ENCODE data around the gene ASIC3. TPM values are rescaled to one million over a fixed set of nuclear protein-coding genes. Genes with fewer than 3 reads are reported as not detected.

Gene ASIC3
- total RNA-seq, 1 experiment from 2014 or later = 1.5 TPM

DNA sequence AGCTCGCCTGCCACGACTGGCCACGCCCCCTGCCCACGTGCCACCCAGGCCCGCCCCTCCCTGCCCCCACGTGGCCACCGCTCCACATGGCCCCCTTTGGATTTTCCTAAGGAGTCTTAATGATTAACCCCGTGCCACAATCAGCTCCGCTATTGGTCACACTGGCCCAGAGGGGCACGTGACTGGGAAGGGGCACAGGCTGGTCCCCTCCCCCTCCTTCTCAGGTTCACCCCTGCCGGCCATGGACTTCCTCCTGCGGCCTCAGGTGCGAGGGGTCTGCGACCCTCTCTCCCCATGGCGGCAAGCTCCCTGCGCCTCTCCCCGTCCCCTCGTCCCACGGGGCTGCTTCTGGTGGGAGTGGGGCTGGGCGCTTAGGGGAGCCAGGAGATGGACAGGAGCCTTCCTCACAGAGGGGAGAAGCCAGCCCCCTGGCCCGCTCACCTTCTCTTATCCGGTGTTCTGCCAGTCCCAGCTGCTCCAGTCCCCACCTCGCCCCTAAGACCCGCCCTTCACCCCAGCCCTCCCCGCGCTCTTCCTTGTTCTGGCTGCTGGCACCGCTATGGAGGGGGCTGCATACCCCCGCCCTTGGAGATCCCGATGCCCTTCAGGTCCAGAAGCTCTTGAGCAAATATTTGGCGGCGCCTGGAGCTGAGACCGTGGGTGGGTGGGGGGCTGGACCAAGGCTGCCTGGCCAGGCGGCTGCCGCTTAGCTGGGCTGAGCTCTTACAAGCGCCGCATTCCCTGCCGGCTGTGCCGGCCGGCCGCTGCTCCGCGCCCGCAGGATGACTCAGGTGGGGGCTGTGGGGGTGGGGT, 14.3 kb downstream of the ASIC3 start:
- no peak overlapping the region for H3K27ac ChIP-seq
- H3K4me1 ChIP-seq = peaks cover 16% of the 10 kb centered on the region
- no peak overlapping the region for H3K4me3 ChIP-seq
- H3K9me3 ChIP-seq (replicated peaks) = no peaks in the 10 kb centered on the region
- no peaks in the 10 kb centered on the region for H3K27me3 ChIP-seq
- no peak for DNase-seq
- peaks cover 27% of the 10 kb centered on the region for H3K36me3 ChIP-seq

DNA sequence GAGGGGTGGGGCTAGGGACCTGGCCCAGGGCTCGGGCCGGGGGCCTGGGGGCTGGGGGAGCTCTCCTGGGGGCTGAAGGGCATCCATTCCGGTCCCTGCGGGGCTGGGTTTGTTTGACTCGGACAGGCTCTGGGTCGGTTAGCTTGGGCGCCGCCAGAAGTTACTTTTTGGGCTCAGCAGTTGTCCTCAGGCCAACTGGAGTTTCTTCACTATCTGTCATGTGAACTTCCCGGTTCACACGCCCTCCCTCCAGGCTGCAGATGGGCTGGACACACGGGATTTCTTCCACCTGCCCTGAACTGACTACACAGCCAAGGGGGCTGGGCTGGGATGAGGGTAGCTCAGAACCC, 14.9 kb downstream of the ASIC3 start:
- no peak for DNase-seq
- Histone ChIP-seq H3K9me3 (replicated peaks) (no peaks in the 10 kb centered on the region), H3K27ac (no peak overlapping the region), H3K36me3 (peaks cover 27% of the 10 kb centered on the region), H3K4me1 (peaks cover 20% of the 10 kb centered on the region), H3K4me3 (no peak overlapping the region), H3K27me3 (no peaks in the 10 kb centered on the region)

DNA sequence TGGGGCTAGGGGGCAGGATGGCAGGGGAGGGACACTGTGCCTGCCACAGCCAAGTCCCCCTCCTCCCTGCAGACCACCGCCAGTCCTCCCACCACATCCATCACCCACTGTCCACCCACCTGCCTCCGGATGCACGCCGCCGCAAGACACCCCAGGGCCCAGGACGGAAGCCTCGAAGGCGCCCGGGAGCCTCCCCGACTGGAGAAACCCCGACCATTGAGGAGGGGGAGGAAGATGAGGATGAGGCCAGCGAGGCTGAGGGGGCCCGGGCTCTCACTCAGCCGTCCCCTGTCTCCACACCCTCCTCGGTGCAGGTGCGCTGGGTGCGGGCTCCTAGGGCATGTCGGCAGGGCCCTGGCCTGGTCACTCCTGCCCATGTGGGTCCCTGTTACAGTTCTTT, 16.1 kb downstream of the ASIC3 start:
- Histone ChIP-seq H3K9me3 (replicated peaks) (no peaks in the 10 kb centered on the region), H3K4me1 (peaks cover 20% of the 10 kb centered on the region), H3K4me3 (no peak overlapping the region), H3K27me3 (no peaks in the 10 kb centered on the region), H3K36me3 (peaks cover 36% of the 10 kb centered on the region), H3K27ac (no peak overlapping the region)
- DNase-seq = no peak

DNA sequence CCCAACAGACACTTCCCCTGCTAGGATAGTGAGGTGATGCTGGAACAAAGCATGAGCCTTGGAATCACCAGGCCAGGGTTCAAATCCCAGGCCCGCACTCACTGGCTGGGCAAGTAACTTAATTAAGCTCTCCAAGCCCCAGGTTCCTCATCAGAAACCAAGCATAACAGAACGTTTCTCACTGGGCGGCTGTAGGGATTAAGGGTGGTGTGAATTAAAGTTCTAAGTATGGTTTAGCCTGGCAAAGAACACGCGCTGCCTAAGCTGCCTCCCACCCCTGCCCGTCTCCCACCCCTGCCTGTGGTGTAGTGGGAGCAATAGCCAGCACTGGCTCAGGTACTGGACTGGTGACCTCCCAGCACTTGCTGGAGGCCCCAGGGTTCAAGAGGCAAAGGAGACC, 16.7 kb downstream of the ASIC3 start:
- H3K36me3 ChIP-seq = peaks cover 42% of the 10 kb centered on the region
- peaks cover 20% of the 10 kb centered on the region for H3K4me1 ChIP-seq
- no peak for DNase-seq
- no peak overlapping the region for H3K4me3 ChIP-seq
- no peak overlapping the region for H3K27ac ChIP-seq
- H3K27me3 ChIP-seq = no peaks in the 10 kb centered on the region
- no peaks in the 10 kb centered on the region for H3K9me3 ChIP-seq (replicated peaks)

DNA sequence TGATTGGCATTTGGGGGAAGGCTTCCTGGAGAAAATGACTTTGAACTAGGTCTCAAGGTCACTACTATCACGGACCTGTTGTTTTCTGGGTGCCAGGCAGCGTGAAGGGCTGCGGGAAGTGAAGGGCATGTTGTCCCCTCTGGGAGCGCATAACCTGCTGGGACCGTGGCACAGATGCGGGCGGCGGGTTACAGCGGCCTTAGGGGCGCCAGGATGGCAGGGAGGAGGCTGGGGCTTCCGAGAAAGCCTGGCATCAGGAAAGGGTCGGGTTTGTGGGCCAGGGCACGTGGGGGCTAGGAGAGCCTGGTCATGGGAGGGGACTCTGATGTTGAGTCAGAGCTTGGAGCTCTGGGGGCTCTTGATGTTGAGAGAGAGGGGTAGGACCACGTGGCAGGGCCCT, 17.2 kb downstream of the ASIC3 start:
- Histone ChIP-seq H3K27me3 (no peaks in the 10 kb centered on the region), H3K4me3 (no peak overlapping the region), H3K27ac (no peak overlapping the region), H3K36me3 (peaks cover 47% of the 10 kb centered on the region), H3K4me1 (peaks cover 20% of the 10 kb centered on the region), H3K9me3 (replicated peaks) (no peaks in the 10 kb centered on the region)
- no peak for DNase-seq

DNA sequence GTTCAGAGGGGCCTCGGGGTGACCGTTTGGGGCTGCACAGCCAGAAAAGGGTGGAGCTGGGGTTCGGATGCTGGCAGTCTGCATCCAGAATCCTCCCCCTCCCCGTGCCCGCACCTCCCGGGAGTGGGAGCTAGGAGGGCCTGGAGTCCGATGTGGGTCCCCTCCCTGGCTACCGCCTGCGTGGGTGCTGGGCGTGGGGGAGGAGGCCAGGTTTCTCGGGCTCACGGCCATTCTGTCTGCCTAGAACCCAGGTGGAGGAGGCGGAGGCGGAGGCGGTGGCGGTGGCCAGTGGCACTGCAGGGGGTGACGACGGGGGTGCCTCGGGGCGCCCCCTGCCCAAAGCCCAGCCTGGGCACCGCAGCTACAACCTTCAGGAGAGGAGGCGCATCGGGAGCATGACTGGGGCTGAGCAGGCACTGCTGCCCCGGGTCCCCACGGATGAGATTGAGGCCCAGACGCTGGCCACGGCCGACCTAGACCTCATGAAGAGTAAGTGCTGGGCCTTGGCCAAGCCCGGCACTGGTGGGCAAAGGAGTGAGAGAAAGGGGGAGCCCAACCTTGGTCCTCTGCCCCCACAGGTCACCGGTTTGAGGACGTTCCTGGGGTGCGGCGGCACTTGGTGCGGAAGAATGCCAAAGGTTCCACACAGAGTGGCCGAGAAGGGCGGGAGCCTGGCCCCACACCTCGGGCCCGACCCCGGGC, 18.1 kb downstream of the ASIC3 start:
- Histone ChIP-seq H3K27me3 (no peaks in the 10 kb centered on the region), H3K36me3 (peaks cover 53% of the 10 kb centered on the region), H3K9me3 (replicated peaks) (no peaks in the 10 kb centered on the region), H3K27ac (no peak overlapping the region), H3K4me1 (peaks cover 16% of the 10 kb centered on the region), H3K4me3 (no peak overlapping the region)
- DNase-seq = no peak

DNA sequence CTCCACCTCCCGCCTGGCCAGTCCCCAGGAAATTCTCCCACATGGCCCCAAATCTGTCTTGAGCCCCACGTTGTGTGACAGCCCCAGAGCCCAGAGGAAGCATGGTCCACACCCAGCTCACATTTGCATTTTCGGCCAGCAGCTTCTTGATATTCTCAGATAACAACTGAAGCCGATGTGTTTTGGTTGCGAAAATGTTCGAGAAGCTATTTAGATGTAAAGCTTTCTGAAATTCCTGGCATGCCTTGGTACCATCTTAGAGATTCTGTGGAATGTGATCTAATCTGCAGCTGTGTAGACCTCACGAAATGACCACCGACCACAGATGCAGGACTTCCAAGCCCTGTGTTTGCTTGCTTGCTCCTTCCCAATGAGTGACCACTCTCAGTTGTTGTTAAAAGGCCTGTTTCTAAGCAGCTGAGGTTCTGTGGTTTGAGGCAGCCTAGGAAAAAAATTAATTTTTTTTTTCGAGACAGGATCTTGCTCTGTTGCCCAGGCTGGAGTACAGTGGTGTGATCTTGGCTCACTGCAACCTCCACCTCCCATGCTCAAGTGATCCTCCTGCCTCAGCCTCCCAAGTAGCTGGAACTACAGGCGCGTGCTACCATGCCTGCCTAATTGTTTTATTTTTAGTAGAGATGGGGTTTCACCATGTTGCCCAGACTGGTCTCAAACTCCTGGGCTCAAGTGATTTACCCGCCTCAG, 19.9 kb downstream of the ASIC3 start:
- no peak overlapping the region for H3K4me3 ChIP-seq
- H3K27ac ChIP-seq = peak overlapping the region; percentile 33
- H3K4me1 ChIP-seq = peaks cover 16% of the 10 kb centered on the region
- peak; percentile 58 to 69 for DNase-seq
- H3K27me3 ChIP-seq = no peaks in the 10 kb centered on the region
- peaks cover 64% of the 10 kb centered on the region for H3K36me3 ChIP-seq
- no peaks in the 10 kb centered on the region for H3K9me3 ChIP-seq (replicated peaks)

DNA sequence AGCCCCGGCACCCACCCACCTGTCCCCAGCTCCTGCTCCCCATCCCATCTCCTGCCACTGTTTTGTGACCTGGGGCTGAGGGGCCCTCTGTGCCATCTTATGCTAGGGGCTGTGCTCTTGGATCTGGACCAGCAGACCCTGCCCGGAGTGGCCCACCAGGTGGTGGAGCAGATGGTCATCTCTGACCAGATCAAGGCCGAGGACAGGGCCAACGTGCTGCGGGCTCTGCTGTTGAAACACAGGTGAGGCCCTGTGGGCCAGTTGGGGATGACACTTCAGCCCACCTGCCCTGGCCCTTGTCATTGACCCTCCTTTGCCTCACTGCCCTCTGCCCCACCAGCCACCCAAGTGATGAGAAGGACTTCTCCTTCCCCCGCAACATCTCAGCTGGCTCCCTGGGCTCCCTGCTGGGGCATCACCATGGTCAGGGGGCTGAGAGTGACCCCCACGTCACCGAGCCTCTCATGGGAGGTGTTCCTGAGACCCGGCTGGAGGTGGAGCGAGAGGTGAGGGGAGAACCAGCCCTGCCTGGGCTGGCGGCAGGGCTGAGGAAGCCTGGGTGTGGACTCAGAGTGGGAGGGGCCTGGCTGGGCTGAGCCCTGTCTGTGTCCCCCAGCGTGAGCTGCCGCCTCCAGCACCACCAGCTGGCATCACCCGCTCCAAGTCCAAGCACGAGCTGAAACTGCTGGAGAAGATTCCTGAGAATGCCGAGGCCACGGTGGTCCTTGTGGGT, 21.7 kb downstream of the ASIC3 start:
- H3K27ac ChIP-seq = no peak overlapping the region
- DNase-seq = no peak
- H3K27me3 ChIP-seq = no peaks in the 10 kb centered on the region
- no peak overlapping the region for H3K4me3 ChIP-seq
- H3K36me3 ChIP-seq = peaks cover 69% of the 10 kb centered on the region
- no peaks in the 10 kb centered on the region for H3K9me3 ChIP-seq (replicated peaks)
- H3K4me1 ChIP-seq = peaks cover 16% of the 10 kb centered on the region

DNA sequence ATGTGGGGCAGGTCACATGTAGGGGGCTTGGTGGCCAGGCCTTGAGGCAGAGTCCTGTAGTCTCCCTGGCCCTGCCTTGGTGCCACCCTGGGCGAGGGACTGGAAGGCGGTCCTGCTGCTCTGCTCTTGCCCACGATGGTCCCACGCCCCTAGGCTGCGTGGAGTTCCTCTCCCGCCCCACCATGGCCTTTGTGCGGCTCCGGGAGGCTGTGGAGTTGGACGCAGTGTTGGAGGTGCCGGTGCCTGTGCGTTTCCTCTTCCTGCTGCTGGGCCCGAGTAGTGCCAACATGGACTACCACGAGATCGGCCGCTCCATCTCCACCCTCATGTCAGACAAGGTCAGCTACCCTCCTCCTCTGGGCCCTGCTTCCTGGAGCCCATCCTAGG, 22.2 kb downstream of the ASIC3 start:
- H3K27ac ChIP-seq = no peak overlapping the region
- H3K36me3 ChIP-seq = peaks cover 68% of the 10 kb centered on the region
- DNase-seq = no peak
- H3K27me3 ChIP-seq = no peaks in the 10 kb centered on the region
- no peak overlapping the region for H3K4me3 ChIP-seq
- H3K4me1 ChIP-seq = peaks cover 16% of the 10 kb centered on the region
- no peaks in the 10 kb centered on the region for H3K9me3 ChIP-seq (replicated peaks)

DNA sequence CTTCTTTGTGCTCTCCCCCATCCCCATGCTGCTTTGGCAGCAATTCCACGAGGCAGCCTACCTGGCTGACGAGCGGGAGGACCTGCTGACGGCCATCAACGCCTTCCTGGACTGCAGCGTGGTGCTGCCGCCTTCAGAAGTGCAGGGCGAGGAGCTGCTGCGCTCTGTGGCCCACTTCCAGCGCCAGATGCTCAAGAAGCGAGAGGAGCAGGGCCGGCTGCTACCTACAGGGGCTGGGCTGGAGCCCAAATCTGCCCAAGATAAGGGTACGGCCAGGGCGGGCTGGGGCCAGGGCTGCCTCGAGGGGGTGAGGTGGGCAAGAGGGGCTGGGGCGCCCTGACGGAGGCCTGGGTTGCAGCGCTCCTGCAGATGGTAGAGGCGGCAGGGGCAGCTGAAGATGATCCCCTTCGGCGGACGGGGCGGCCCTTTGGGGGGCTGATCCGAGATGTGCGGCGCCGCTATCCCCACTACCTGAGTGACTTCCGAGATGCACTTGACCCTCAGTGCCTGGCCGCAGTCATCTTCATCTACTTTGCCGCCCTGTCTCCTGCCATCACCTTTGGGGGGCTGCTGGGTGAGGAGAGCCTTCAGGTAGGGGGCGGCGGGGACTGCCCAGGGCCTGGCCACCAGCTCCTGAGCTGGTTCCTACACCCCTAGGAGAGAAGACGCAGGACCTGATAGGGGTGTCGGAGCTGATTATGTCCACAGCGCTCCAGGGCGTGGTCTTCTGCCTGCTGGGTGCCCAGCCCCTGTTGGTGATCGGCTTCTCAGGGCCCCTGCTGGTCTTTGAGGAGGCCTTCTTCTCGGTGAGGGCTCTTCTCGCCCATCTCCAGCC, 22.9 kb downstream of the ASIC3 start:
- H3K27me3 ChIP-seq = no peaks in the 10 kb centered on the region
- H3K9me3 ChIP-seq (replicated peaks) = no peaks in the 10 kb centered on the region
- no peak overlapping the region for H3K27ac ChIP-seq
- H3K4me3 ChIP-seq = no peak overlapping the region
- DNase-seq = no peak
- peaks cover 16% of the 10 kb centered on the region for H3K4me1 ChIP-seq
- peaks cover 71% of the 10 kb centered on the region for H3K36me3 ChIP-seq

DNA sequence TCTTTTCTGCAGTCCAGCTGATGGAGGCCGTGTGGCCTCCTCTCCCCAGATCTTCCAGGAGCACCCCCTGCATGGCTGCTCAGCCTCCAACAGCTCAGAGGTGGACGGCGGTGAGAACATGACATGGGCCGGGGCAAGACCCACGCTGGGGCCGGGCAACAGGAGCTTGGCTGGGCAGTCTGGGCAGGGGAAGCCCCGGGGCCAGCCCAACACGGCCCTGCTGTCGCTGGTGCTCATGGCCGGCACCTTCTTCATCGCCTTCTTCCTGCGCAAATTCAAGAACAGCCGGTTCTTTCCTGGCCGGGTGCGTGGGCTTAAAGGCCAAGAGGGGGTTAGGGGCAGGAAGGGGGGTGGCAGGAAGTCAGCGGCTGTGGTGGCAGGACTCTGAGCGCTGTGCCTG, 25.7 kb downstream of the ASIC3 start:
- DNase-seq = no peak
- Histone ChIP-seq H3K9me3 (replicated peaks) (no peaks in the 10 kb centered on the region), H3K27me3 (no peaks in the 10 kb centered on the region), H3K4me1 (peaks cover under 1% of the 10 kb centered on the region; the same call in 1 of the 2 replicates), H3K27ac (no peak overlapping the region), H3K36me3 (peaks cover 61% of the 10 kb centered on the region), H3K4me3 (no peak overlapping the region)

DNA sequence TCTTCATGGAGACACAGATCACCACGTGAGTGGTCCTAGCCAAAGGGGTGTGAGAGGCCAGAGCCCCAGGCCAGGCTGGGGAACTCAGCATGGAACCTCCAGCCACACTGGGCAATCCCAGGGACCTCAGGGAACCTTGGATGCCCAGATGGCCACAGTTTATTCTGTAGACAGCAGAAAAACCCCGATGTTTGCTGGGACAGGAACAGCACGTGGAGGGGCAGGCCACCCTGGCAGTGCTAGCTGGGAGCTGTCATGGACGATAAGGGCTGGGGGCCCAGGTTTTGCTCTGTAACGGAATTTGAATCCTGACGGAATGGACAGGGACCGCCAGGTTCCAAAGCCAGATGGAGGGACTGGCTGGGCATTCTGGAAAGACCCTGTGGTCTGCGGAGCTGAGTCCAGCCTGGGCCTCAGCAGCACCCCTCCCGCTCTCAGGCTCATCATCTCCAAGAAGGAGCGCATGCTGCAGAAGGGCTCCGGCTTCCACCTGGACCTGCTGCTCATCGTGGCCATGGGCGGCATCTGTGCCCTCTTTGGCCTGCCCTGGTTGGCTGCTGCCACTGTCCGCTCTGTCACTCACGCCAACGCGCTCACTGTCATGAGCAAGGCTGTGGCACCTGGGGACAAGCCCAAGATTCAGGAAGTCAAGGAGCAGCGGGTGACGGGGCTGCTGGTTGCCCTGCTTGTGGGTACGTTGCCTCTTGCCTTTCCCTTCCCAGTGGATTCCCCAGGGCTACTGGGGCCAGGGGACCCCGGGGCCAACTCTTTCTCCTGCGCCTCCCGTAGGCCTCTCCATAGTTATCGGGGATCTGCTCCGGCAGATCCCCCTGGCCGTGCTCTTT, 26.7 kb downstream of the ASIC3 start:
- no peak overlapping the region for H3K27ac ChIP-seq
- DNase-seq = no peak
- H3K4me3 ChIP-seq = no peak overlapping the region
- H3K4me1 ChIP-seq = peaks cover 7% of the 10 kb centered on the region; the same call in 1 of the 2 replicates
- H3K27me3 ChIP-seq = no peaks in the 10 kb centered on the region
- H3K9me3 ChIP-seq (replicated peaks) = no peaks in the 10 kb centered on the region
- H3K36me3 ChIP-seq = peaks cover 51% of the 10 kb centered on the region

DNA sequence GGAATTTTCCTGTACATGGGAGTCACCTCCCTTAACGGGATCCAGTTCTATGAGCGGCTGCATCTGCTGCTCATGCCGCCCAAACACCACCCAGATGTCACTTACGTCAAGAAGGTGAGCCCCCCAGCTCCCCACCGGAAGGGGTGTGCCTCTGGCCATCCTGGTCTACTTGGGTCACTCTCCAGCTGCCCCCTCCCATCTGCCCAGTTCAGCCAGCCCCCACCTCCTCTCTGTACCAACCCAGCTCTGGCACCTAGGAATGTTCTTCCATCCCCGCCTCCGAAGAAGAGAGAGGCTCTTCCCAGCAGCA, 27.3 kb downstream of the ASIC3 start:
- DNase-seq = no peak
- no peaks in the 10 kb centered on the region for H3K9me3 ChIP-seq (replicated peaks)
- H3K4me1 ChIP-seq = peaks cover 7% of the 10 kb centered on the region; the same call in 1 of the 2 replicates
- H3K27me3 ChIP-seq = no peaks in the 10 kb centered on the region
- no peak overlapping the region for H3K27ac ChIP-seq
- H3K36me3 ChIP-seq = peaks cover 45% of the 10 kb centered on the region
- no peak overlapping the region for H3K4me3 ChIP-seq
